ENCODE results near the gene KCTD3.

KCTD3 gene

GRCh38 chr1:215566556-215567490 is at the start of gene KCTD3 (continued):
- no peak for TF ChIP-seq ZNF211 (tag by site-specific recombination; IDR thresholded peaks at IDR 0.05; ENCODE audit: low read depth)
- peak; percentile 61; the same call in 1 of the 2 replicates for TF ChIP-seq ZNF843 (tag by site-specific recombination; IDR thresholded peaks at IDR 0.05)
- peak; percentile 96 for TF ChIP-seq EGR2 (tag by site-specific recombination; IDR thresholded peaks at IDR 0.05; ENCODE audit: low read depth)
- peak; percentile 41 for TF ChIP-seq ZBTB26 (tag by site-specific recombination; optimal IDR thresholded peaks at IDR 0.05)
- peak; percentile 56; the same call in 1 of the 2 replicates for TF ChIP-seq ZNF501 (tag by site-specific recombination; IDR thresholded peaks at IDR 0.05)
- peak; percentile 87 for TF ChIP-seq PRDM1 (tag by site-specific recombination; IDR thresholded peaks at IDR 0.05)
- 0 out of 2 replicates have a peak, but pooled peaks have one; percentile 26 for TF ChIP-seq KLF1 (tag by site-specific recombination; IDR thresholded peaks at IDR 0.05)
- TF ChIP-seq, protein P1, sequence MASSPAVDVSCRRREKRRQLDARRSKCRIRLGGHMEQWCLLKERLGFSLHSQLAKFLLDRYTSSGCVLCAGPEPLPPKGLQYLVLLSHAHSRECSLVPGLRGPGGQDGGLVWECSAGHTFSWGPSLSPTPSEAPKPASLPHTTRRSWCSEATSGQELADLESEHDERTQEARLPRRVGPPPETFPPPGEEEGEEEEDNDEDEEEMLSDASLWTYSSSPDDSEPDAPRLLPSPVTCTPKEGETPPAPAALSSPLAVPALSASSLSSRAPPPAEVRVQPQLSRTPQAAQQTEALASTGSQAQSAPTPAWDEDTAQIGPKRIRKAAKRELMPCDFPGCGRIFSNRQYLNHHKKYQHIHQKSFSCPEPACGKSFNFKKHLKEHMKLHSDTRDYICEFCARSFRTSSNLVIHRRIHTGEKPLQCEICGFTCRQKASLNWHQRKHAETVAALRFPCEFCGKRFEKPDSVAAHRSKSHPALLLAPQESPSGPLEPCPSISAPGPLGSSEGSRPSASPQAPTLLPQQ (tag by site-specific recombination; IDR thresholded peaks at IDR 0.05), result peak; percentile 81
- TF ChIP-seq ZXDB (tag by site-specific recombination; IDR thresholded peaks at IDR 0.05), result peak; percentile 67
- no peak for TF ChIP-seq ZNF645 (tag by site-specific recombination; IDR thresholded peaks at IDR 0.05)
- TF ChIP-seq WT1 (tag by site-specific recombination; IDR thresholded peaks at IDR 0.05), result peak; percentile 78
- peak; percentile 64; the same call in 1 of the 2 replicates for TF ChIP-seq ZFP69B (tag by site-specific recombination; IDR thresholded peaks at IDR 0.05)
- TF ChIP-seq ZNF707 (tag by site-specific recombination; IDR thresholded peaks at IDR 0.05), result no peak
- TF ChIP-seq IKZF3 (tag by site-specific recombination; IDR thresholded peaks at IDR 0.05), result peak; percentile 95
- TF ChIP-seq, protein P2, sequence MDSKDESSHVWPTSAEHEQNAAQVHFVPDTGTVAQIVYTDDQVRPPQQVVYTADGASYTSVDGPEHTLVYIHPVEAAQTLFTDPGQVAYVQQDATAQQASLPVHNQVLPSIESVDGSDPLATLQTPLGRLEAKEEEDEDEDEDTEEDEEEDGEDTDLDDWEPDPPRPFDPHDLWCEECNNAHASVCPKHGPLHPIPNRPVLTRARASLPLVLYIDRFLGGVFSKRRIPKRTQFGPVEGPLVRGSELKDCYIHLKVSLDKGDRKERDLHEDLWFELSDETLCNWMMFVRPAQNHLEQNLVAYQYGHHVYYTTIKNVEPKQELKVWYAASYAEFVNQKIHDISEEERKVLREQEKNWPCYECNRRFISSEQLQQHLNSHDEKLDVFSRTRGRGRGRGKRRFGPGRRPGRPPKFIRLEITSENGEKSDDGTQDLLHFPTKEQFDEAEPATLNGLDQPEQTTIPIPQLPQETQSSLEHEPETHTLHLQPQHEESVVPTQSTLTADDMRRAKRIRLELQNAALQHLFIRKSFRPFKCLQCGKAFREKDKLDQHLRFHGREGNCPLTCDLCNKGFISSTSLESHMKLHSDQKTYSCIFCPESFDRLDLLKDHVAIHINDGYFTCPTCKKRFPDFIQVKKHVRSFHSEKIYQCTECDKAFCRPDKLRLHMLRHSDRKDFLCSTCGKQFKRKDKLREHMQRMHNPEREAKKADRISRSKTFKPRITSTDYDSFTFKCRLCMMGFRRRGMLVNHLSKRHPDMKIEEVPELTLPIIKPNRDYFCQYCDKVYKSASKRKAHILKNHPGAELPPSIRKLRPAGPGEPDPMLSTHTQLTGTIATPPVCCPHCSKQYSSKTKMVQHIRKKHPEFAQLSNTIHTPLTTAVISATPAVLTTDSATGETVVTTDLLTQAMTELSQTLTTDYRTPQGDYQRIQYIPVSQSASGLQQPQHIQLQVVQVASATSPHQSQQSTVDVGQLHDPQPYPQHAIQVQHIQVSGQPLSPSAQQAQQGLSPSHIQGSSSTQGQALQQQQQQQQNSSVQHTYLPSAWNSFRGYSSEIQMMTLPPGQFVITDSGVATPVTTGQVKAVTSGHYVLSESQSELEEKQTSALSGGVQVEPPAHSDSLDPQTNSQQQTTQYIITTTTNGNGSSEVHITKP (tag by site-specific recombination; IDR thresholded peaks at IDR 0.05), result peak; percentile 69
- peak; percentile 69 for TF ChIP-seq ZEB2 (tag by site-specific recombination; IDR thresholded peaks at IDR 0.05)
- TF ChIP-seq ZNF513 (tag by site-specific recombination; IDR thresholded peaks at IDR 0.05), result peak; percentile 97
- 0 out of 2 replicates have a peak, but pooled peaks have one; percentile 20 for TF ChIP-seq ZSCAN16 (tag by site-specific recombination; IDR thresholded peaks at IDR 0.05)
- peak; percentile 79 for TF ChIP-seq ZNF335 (tag by site-specific recombination; conservative IDR thresholded peaks at IDR 0.05)
- TF ChIP-seq ZNF221 (tag by site-specific recombination; IDR thresholded peaks at IDR 0.05; ENCODE audit: borderline replicate concordance), result no peak
- 0 out of 2 replicates have a peak, but pooled peaks have one; percentile 43 for TF ChIP-seq ZFP37 (tag by site-specific recombination; IDR thresholded peaks at IDR 0.05)
- TF ChIP-seq ZNF391 (tag by site-specific recombination; IDR thresholded peaks at IDR 0.05; ENCODE audit: borderline replicate concordance, low read depth), result 0 out of 2 replicates have a peak, but pooled peaks have one; percentile 43
- peak; percentile 73 for TF ChIP-seq SP3 (tag by site-specific recombination; IDR thresholded peaks at IDR 0.05)
- peak; percentile 52 for TF ChIP-seq PATZ1 (tag by site-specific recombination; IDR thresholded peaks at IDR 0.05)
- TF ChIP-seq ZNF600 (tag by site-specific recombination; IDR thresholded peaks at IDR 0.05), result peak; percentile 71
- 0 out of 2 replicates have a peak, but pooled peaks have one; percentile 55 for TF ChIP-seq OVOL3 (tag by site-specific recombination; IDR thresholded peaks at IDR 0.05)
- peak; percentile 39 for TF ChIP-seq ZSCAN30 (tag by site-specific recombination; IDR thresholded peaks at IDR 0.05)
